Measurements from ENCODE around the gene NTSR1.

The NTSR1 gene

DNA sequence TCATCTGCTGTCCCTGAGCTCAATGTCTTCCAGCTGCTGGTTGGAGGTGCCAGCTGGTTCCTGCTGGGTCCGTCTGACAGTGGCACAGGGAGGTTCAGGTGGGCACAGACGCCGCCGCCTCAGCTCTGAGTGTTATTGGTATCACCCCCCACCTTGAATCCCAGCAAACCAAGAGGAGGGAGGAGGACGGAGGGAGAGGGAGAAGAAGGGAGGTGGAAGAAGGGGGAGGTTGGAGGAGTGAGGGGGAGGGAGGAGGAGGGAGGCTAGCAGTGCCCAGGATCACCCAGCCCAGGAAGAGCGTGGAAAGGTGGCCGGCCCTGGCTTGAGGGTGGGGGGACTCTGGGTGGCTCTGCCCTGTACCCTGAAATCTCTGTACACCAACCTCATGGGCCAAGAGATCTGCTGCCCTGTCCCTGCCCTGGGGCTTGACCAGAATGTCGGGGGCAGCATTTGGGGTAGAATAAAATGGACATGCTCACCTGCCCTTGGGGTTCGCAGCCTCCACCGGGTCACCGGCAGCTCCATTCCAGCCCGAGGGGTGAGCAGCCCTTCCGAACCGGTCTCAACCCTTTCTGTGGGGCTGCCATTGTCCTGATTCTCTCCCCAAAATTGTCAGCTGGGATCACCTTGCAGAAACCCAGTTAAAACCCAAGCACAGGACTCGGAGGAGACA lies 17.1 kb downstream of the NTSR1 start:
- Histone ChIP-seq H3K4me3 (replicated peaks; ENCODE audit: insufficient read depth, low read length) (no peak overlapping the region), H3K27me3 (ENCODE audit: insufficient read depth, poor library complexity, severe bottlenecking) (no peaks in the 10 kb centered on the region), H3K27ac (replicated peaks) (no peak overlapping the region)
- DNase-seq (ENCODE audit: low read depth in 1 of 2, low spot score in 1 of 2): no peak
- TF ChIP-seq GABPA (IDR thresholded peaks at IDR 0.05; ENCODE audit: low read depth): no peak
- no peak for TF ChIP-seq POLR2AphosphoS5 (IDR thresholded peaks at IDR 0.05; ENCODE audit: low read depth)
- TF ChIP-seq, protein P1, sequence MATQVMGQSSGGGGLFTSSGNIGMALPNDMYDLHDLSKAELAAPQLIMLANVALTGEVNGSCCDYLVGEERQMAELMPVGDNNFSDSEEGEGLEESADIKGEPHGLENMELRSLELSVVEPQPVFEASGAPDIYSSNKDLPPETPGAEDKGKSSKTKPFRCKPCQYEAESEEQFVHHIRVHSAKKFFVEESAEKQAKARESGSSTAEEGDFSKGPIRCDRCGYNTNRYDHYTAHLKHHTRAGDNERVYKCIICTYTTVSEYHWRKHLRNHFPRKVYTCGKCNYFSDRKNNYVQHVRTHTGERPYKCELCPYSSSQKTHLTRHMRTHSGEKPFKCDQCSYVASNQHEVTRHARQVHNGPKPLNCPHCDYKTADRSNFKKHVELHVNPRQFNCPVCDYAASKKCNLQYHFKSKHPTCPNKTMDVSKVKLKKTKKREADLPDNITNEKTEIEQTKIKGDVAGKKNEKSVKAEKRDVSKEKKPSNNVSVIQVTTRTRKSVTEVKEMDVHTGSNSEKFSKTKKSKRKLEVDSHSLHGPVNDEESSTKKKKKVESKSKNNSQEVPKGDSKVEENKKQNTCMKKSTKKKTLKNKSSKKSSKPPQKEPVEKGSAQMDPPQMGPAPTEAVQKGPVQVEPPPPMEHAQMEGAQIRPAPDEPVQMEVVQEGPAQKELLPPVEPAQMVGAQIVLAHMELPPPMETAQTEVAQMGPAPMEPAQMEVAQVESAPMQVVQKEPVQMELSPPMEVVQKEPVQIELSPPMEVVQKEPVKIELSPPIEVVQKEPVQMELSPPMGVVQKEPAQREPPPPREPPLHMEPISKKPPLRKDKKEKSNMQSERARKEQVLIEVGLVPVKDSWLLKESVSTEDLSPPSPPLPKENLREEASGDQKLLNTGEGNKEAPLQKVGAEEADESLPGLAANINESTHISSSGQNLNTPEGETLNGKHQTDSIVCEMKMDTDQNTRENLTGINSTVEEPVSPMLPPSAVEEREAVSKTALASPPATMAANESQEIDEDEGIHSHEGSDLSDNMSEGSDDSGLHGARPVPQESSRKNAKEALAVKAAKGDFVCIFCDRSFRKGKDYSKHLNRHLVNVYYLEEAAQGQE (IDR thresholded peaks at IDR 0.05; ENCODE audit: insufficient replicate concordance, low read depth): no peak
- no peak for TF ChIP-seq SPI1 (IDR thresholded peaks at IDR 0.05; ENCODE audit: borderline replicate concordance, low read depth)
- TF ChIP-seq, protein P2, sequence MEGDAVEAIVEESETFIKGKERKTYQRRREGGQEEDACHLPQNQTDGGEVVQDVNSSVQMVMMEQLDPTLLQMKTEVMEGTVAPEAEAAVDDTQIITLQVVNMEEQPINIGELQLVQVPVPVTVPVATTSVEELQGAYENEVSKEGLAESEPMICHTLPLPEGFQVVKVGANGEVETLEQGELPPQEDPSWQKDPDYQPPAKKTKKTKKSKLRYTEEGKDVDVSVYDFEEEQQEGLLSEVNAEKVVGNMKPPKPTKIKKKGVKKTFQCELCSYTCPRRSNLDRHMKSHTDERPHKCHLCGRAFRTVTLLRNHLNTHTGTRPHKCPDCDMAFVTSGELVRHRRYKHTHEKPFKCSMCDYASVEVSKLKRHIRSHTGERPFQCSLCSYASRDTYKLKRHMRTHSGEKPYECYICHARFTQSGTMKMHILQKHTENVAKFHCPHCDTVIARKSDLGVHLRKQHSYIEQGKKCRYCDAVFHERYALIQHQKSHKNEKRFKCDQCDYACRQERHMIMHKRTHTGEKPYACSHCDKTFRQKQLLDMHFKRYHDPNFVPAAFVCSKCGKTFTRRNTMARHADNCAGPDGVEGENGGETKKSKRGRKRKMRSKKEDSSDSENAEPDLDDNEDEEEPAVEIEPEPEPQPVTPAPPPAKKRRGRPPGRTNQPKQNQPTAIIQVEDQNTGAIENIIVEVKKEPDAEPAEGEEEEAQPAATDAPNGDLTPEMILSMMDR (IDR thresholded peaks at IDR 0.05; ENCODE audit: insufficient read depth, low read length): no peak

DNA sequence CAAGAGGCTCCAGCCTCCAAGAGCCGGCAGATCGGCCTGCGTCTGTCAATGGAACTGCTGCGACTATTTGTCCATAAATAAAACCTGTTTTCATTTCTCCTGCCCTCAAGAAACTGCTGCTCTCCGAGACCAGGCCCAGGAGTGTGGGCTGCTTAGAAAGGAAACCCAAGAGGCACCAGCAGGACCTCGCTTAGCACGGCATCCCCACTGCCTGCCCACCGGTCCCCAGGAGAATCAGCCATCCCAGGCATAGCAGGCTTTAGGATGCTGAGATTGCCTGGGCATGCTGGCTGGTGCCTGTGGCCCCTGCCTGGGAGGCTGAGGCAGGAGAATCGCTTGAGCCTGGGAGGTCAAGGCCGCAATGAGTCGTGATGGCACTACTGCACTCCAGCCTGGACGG lies 17.6 kb downstream of the NTSR1 start:
- Histone ChIP-seq H3K27ac (replicated peaks) (no peak overlapping the region), H3K4me3 (replicated peaks; ENCODE audit: insufficient read depth, low read length) (no peak overlapping the region), H3K27me3 (ENCODE audit: insufficient read depth, poor library complexity, severe bottlenecking) (no peaks in the 10 kb centered on the region)
- TF ChIP-seq, protein P2 (IDR thresholded peaks at IDR 0.05; ENCODE audit: insufficient read depth, low read length): no peak
- TF ChIP-seq, protein P1 (IDR thresholded peaks at IDR 0.05; ENCODE audit: insufficient replicate concordance, low read depth): no peak
- no peak for TF ChIP-seq POLR2AphosphoS5 (IDR thresholded peaks at IDR 0.05; ENCODE audit: low read depth)
- no peak for TF ChIP-seq GABPA (IDR thresholded peaks at IDR 0.05; ENCODE audit: low read depth)
- TF ChIP-seq SPI1 (IDR thresholded peaks at IDR 0.05; ENCODE audit: borderline replicate concordance, low read depth): no peak
- DNase-seq (ENCODE audit: low read depth in 1 of 2, low spot score in 1 of 2): no peak

- Histone ChIP-seq H3K27ac (replicated peaks) (peak overlapping the region; percentile 84), H3K4me3 (replicated peaks; ENCODE audit: insufficient read depth, low read length) (no peak overlapping the region), H3K27me3 (ENCODE audit: insufficient read depth, poor library complexity, severe bottlenecking) (no peaks in the 10 kb centered on the region)
- TF ChIP-seq POLR2AphosphoS5 (IDR thresholded peaks at IDR 0.05; ENCODE audit: low read depth) (no peak), SPI1 (IDR thresholded peaks at IDR 0.05; ENCODE audit: borderline replicate concordance, low read depth) (no peak), GABPA (IDR thresholded peaks at IDR 0.05; ENCODE audit: low read depth) (no peak)
- TF ChIP-seq, protein P1 (IDR thresholded peaks at IDR 0.05; ENCODE audit: insufficient replicate concordance, low read depth): no peak
- TF ChIP-seq, protein P2 (IDR thresholded peaks at IDR 0.05; ENCODE audit: insufficient read depth, low read length): no peak
- no peak for DNase-seq (ENCODE audit: low read depth in 1 of 2, low spot score in 1 of 2)
Observed at GRCh38 chr20:62726716-62727583, 18.3 kb downstream of the NTSR1 start.
